Stimulated activated CD4-positive, alpha-beta T cell treated with anti-CD3 and anti-CD28 coated beads, Interleukin-12 subunit alpha, Interleukin-12 subunit beta, amount 100 ng/mL, for 48 hours (primary cell): ENCODE measurements around the gene ZNF532.

Experiments used
- DNase-seq, 3 donors: peaks; one replicate each; pipeline ENCODE4 v3.0.0-alpha.2; 2020; ENCODE audit warnings: low read depth in 2 of 3, low spot score in 1 of 3

Gene ZNF532

DNA sequence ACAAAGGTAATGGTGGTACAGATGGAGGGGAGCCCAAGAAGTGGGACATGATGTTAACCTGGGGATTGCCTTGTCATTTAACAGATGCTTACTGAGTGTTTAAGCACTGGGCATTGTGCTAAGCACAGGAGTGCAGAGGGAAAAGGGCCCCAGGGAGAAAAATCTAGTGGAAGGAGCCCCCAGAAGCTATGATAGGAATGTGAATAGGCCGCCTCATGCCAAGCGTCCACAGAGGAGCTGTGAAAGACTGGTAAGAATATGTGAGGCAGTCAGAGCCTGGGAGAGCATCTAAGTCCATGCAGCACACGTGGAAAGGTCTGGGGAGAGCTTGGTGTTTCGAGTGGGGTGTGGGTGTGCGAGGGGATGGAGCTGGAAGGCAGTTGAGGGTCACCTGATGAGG is 5.5 kb downstream of the ZNF532 start:
- DNase-seq, result no peak

DNA sequence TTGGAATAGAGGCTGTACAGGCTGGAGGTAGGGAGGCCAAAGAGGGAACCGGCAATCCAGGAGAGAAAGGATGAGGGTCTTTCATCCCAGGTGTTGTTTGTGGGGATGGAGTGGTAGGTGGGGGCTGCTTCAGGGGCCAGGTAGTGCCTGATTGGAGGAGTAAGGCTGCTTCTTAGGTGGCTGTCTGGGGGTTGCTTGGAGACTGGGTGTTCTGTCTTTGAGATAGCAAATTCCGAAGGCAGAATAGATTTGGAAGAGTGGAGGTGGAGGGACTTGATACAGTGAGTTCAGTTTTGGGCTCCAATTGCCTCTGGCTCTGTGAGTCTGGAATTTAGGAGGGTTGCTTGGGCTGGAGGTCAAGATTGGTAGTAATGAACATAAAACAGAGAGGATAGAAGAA is 5.9 kb downstream of the ZNF532 start:
- DNase-seq, result no peak

DNA sequence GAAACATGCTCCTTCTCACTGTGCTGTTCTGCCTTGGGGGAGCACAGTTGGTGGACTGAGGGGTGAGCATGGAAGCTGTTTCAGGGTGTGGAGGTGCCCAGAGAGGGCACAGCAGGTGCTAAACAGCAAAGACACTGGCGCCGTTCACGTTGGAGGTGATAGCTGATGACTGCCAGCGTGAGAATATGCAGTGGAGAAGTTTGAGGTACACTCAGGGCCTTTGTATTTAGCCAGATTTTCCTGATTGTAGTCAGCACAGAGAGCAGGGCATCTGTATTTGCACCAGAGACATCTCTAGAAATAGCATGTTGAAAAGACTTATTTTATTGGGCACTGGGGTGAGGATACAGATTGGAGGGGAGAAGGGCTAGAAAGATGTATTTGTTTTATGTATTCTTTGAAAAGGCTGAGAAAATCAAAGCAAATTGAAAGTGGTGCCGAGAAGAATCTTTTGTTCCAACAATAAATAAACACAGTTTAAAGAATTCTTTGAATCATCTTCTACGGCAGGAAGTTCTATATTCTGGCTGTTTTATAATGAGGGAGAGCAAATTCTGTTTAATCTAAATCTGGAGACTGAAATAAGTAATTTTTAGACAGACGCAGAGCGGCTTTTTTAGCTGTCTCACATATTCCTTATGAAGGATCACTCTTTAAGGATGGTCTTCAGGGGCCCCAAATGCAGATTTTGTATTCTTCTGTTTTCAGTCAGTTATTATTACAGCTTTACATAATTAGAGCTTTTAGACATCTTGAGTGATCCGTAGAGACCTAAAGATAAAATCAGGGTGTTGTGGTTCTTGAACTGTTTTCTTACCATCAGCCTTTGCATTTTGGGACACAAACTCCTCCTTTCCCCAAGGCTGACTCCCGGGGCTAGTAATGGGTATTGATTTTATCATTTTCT is 7.1 kb downstream of the ZNF532 start:
- DNase-seq, result no peak

GRCh38 chr18:58878640-58879039 is 14.0 kb downstream of the ZNF532 start:
- no peak for DNase-seq

DNA sequence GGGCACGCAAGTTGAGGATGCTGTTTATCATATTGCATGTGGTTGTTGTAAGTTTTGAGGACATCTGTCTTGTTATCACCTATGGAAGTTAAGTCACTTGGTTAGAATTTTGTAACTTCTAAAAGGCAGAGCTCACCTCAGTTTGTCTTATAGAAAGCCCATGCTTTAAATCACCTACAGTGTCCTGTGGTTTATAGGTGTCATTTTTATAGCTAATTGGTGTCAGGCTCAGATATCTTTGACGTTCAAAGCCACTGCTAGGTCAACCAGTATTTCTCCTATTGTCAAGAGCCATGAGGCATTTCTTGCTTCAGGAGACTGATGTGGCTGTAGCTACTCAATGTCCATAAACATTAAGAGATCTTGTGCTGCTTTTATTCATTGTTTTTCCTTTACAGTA is 16.8 kb downstream of the ZNF532 start:
- no peak for DNase-seq

DNA sequence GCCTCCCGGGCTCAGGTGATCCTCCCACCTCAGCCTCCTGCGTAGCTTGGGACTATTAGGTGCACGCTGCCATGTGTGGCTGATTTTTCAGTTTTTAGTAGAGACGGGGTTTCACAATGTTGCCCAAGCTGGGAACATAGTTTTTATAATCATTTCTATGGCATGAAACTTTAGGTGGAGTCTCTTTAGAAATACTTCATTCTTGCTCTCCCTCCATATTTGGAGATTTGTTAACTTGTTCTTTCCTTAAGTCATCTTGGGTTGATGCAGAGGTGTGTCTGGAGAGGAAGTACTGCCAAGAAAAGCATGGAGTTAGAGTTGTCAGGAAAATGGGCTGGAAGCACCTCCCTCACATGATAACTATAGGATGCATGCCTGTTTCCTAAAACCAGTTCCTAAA is 17.4 kb downstream of the ZNF532 start:
- no peak for DNase-seq

DNA sequence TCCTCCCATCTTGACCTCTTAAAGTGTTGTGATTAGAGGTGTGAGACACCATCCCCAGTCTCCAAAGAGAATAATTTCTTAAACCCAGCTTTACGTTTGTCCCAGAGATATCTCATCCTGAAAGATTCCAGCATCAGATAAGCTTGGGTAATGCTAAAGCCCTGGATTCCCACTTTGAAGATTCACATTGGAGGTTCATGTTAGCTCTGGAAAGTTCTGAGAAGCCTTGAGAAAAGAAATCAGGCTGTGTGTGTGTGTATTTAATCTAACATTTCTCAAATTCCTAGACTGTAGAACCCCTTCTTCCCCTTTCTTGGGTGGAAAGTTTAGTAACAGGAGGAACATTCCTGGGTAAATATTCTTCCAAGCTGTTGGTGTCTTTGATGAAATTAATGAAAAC is 18.0 kb downstream of the ZNF532 start:
- no peak for DNase-seq

- no peak for DNase-seq
Observed at GRCh38 chr18:58884680-58885079, 20.0 kb downstream of the ZNF532 start.

- no peak for DNase-seq
Observed at GRCh38 chr18:58886431-58886830, 21.8 kb downstream of the ZNF532 start.

- DNase-seq, result no peak
Observed at GRCh38 chr18:58886864-58887612, 22.4 kb downstream of the ZNF532 start.

- peak in 1 of 3 donors; percentile 11 for DNase-seq
Observed at GRCh38 chr18:58887613-58887963, 22.9 kb downstream of the ZNF532 start.

DNA sequence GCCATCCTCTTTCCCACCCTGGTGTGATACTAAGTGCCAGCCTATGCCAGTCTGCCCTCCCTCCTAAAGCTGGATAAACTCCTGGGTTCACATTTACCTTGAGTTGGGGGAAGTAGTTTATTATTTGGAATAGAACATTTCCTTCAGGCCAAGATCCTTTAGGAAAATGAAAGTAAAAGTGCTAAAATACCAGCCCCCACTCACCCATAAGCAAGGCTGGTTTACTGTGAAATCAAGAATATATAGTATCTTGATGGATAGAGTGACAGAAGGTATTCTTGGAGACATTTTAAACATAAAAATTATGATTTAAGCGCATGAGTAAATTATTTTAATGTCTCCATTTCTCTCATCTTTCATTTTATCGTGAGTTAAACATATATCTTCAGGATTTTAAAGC is 27.1 kb downstream of the ZNF532 start:
- DNase-seq, result no peak

DNA sequence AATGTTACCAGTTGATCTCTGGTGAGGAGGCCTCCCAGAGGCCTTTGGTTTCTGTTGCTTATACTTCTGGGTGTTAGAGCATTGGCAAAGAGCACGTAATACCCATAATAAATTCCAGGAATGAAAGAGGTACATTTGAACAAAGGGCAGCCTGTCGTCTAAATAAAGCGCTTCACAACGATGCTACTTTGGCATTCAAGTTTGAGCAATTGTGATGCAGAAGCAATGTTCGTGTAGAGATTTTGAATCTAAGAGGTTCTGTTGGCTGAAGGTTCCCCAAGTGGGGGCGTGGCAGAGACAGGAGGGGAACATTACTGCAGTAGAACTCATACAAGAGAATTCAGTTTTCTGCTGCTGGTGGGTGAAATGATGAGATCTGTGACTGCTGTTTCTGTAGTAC is 27.8 kb downstream of the ZNF532 start:
- no peak for DNase-seq

GRCh38 chr18:58893388-58894099 is 28.9 kb downstream of the ZNF532 start:
- DNase-seq, result no peak

DNA sequence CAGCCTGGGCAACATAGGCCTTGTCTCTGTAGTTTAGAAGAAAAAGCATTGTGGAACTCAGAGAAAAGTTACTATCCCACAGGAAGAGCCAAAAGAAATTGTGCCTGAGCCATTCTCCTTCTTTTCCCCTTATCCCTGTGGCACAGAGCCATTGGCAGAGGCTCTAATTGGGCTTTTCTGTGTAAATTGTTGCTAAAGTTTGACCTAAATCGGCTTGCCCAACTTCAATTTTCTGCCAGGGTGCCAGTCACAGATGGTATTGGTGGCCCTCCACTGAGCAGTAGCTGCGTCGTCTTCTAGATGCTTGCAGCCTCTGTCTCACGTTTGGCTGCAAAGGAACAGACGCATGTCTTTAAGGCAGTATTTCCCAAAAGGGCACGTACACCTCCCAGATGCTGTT is 30.3 kb downstream of the ZNF532 start:
- DNase-seq, result no peak

DNA sequence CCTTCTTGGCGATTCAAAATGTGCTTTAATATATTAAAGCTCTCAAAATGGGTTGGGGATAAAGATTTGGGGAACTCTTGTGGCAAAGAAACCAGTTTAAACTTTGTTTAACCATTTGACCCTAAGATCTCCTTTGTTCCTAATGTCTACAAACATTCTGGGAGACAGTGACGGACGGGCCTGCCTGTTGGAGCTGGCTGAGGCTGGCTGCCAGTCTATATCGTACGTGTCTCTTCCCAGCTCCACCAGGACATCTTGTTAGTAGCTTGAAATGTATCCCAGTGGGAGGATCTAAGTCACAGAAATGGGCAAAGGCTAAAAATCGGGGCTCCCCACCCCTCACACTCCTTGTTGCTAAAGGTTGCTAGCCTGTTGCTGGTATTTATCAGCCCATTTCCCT is 30.7 kb downstream of the ZNF532 start:
- no peak for DNase-seq

DNA sequence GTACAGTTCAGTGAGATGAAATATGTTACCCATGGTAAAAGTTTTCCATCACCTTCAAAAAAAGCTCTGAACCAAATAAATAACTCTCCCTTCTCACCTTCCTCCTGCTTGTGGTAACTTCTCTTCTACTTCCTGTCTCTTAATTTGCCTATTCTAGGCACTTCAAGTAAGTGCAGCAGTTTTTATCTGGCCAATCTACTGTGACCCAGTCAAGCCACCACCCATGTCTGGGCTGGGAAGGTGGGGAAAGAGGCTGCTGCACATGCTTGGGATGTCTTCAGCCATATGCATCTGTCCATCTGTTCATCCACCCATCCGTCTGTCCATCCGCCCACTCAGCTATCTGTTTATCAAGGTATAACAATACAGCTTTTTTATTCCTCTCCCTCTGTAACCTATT is 31.6 kb downstream of the ZNF532 start:
- no peak for DNase-seq

DNA sequence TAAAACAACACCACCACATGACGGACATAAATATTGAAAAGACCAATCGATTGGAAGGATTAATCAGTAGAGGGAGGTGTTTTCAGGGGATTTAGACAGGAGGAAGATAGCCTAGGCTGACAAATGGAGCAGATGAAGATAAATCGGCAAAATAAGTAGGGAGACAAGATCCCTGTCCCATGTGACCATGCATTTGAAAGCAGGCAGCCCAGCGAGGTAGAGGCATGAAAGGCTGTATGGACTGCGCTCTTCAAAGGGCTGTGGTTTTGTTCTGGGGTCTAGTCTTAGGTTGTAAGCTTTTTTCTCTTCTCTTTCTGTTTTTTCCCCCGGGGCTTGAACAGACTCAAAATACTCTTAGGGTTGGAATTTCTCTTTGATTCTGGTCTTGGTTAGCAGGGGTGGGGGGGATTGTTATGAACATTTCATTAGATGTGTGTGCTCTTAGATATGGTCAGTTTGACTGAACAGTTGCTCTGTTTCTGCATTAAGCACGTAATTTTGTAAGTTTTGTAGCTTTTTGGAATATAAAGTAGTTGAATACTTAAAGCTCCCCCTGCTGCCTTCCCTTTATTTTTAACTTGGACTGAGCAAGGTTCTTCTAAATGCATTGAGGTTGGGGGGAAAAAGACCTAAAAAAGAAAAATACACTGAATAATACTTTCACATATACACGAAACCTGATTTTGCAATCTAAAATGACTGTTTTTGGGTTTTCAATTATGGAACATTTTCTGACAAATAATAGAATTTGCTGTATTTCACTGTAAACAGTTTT is 32.2 kb downstream of the ZNF532 start:
- DNase-seq, result no peak

GRCh38 chr18:58898010-58898799 is 33.5 kb downstream of the ZNF532 start:
- DNase-seq, result no peak

DNA sequence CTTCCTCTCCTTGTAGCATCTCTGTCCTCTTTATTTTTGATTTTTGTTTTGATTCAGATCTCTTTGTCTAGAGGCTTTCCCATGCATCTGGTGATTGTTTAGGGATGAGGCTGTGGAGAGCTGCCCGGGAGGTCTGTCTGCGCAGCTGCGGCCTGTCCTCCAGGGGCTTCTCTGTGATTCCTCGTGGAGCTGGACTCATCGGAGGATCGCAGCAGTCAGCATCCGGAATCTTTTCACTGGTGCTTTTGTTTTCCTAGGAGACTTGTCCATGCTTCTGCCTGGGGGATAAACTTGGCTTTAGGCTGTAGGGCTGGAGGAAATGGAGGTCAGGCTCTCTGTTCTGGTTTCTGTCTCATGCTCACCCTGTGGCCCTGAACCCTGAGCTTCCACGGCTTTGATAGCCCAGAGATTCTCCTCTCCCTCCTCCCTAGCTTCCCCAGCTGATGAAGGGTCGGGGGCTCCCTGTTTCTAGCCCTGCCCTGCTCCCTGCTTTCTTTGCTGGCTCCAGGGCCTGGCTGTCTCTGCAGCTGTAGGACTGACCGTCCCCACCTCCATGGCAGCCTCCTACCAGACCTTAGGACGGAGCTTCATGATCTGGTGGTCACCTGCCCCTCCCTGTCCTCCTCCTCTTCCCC is 35.5 kb downstream of the ZNF532 start:
- DNase-seq, result no peak
